NCI-H2029 treated with DMSO at 0.1 percent for 48 hours (cell line): ENCODE results near the gene MYO1B.

Experiments
- DNase-seq: peaks from one replicate; lab custom pipeline; 2025; lab: John Stamatoyannopoulos, UW

MYO1B gene

DNA sequence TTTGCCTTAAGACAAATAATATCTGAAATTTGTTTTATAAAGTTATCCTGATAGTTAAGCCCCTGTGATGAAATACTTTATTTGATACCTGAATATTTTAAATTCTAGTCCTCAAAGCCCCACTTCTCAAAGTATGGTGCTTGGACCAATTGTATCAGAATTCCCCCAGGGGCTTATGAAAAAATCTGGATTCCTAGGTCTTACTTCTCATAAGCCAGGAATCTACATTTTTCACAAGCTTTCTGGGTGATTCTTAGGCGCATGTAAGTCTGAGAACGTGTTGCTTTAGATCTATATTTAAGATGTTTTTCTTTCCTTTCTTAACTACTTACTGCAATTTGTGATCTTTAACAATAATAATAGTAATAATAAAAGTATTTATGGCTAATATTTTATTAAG, 53.1 kb downstream of the MYO1B start:
- no peak for DNase-seq

DNA sequence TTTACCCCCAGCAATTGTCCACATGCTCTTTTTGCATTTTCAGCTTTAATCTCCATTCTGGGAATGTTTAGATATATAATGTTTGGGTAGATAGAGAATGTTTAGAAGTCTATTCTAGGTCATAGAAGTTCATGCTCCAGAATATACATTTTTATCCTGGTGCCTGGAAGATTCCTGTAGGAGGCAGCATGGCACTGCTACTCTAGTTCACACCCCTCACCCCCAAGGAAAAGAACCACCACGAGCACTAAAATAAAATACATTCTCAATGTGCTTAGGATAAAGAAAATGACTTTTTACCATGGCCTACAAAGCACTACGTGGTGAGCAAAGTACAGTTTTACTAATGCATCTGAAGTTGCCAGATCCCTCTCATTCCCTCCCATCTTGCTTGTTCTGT, 53.8 kb downstream of the MYO1B start:
- no peak for DNase-seq

DNA sequence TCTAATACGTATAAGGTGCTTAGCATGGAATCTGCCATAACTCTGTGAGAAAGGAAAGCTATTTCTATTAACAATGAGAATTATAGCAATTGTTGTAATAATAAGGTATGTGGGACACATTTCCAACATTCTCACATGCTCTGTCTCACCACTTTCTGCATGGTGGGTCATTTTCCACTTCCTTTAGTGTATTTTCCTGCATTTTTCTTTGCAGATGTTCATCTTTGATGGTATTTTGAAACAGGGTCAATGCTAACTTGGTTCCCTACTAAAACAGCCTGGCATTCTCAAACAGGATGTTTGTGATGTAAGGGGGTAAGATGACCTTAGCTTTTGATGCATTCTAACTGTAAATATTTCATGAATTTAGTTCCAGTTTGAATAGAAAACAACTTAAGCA, 54.7 kb downstream of the MYO1B start:
- DNase-seq: no peak

DNA sequence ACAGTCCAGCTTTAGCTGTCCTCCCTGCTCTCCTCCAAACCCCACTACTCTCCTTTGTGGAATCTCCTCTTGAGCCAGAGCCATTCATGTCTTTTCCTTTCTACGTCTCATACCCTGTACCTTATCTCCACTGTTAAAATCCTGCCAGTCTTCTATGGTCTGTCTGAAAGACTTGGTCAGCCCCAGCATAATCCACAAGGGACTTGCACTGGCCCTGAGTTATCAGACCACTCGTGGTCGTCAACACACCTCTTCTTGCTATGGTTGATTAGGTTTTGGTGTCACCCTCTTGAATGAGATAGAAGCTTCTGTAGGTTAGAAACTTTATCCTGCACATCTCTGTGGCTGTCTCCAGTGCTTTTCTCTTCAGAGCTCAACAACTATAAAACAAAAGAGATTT, 56.8 kb downstream of the MYO1B start:
- DNase-seq: no peak

DNA sequence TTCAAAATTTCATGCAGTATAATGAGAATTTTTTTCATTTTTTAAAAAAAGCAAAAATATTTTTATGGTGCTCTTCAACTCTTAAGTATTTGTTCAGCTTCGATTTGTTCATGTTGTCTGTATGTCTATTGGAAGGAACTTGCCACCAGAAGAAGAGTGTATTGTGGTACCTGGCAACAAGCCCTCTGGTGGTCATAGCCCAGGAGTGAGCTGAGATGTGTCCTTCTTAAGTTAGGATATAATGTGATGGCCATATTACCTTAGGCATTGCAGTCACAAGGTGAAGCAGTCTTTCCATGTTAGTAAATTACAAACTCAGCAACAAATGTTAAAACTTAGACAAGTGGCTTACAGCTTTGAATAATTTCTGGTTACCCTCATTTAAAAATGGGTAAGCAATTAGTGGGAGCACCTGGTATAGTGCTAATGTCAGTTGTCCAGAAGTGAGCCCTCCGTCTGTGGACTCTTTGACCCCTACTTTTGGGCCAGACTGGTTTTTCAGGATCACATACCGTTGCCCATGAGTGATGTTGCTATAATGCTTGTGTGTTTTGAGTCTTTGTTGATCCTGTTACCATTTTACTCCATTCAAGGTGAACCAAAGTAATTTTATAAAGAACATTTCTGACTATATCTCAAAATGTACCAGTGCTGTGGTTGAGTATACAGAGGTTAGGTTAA, 57.4 kb downstream of the MYO1B start:
- peak; percentile 25 for DNase-seq

DNA sequence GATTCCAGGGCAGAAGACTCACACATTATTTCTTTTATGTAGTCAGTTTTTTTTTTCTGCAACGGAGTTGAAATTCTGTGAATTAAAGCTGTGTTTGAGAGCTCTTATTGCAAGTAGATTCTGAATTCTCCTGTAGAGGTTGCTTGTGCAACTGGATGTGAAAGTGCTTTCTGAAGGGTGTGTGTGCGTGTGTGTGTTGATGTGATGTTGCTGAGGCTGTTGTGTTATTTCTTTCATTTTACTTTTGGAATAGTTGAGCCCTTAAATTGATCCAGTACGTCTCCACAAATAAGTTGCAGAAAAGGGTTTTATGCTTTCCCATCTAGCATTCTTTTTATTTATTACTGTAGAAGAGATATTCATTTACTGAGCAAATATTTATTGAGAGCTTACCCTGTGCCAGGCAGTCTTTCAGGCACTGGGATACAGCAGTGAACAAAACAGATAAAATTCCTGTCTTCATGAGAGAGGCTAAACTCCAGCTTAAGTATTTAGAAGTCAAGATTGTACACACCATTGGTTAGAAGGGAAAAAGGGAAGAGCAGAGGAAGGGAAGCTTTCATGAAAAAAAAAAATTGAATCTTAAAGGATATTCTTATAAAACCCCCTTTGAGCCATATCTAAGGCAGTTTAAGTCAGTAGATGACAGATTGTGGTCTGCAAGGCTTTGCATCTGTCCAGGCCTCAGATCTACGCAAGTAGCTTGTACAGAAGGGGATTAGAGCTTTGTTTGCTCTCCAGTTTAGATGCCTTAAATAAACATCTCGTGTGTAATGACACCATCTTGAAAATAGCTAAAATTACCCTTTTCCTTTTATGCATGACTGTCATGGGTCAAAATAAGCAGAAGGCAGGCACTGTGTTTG, 58.2 kb downstream of the MYO1B start:
- peak; percentile 70 for DNase-seq

DNA sequence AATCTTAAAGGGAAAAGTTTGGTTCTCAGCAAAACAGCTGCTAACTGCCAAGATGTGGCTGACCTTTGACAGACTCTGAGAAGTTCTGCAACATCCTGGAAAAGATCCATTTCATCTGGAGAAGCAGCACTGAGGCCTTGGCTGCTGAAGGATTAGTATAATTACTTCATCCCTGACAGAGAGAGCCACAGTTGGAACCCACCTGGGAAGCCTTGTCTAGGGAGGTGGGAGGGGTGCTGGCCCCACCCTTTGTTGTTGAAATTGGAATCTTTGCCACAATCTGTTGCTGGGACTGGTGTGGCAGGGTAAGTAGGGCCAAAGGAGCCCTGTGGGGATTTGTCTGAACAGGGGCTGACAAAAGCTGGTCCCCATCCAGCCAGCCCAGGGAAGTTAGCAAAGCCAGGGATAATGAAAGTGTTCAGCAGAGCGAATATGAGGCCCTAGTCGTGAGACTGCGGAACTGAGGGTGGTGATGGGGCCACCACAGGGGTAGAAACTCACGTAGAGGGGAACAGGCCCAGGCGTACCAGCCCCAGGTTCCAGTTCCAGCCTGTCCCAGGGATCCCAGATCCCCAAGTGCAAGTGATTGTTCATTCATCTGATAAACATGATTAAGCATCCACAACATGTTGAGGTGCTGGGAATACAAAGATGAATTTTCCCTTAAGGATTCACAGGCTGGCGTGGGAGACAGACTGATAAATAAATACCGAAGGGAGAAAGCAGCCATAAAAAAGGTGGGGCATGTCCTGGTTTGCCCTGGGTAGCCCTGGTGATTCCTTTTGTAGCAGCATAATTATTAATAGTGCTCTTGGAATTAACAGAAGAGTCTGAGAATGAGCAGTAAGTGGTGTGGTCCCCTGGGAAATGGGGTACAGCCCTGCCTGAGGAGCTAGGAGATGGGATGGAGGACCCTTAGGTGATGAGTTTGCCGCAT, 60.0 kb downstream of the MYO1B start:
- DNase-seq: no peak

DNA sequence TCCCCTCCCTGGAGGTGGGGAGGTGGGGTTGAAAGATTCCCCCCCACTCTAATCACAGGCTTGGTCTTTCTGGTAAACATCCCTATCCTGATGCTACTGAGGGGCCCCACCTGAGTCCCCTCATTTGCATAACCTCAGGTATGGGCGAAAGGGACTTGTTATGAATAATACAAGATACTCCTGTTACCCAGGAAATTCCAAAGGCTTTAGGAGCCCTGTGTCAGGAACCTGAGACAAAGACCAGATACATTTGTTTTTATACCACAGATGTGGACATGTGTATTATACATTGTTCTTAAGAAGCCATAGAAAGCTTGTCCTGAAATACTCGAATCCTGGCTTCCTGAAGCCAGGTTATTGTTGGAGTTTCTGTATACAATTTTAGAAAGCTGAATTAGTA, 62.8 kb downstream of the MYO1B start:
- no peak for DNase-seq

DNA sequence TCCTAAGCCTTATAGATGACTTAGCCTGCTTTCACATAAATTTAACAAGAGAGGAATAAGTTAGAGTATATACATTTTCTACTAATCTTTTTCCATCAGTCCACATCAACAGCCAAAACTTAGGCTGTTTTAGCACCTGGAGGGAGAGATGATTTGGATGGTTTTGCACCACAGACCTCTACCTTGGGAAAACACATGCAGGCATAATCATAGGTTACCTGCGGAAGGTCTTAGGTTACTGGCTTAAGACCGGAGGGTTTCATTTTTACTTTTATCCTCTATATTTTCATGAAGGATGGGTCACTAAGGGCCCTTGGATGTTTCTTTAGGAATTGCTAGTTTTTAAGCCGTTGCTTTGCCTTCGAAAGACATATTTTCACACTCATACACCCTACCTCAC, 66.0 kb downstream of the MYO1B start:
- no peak for DNase-seq

DNA sequence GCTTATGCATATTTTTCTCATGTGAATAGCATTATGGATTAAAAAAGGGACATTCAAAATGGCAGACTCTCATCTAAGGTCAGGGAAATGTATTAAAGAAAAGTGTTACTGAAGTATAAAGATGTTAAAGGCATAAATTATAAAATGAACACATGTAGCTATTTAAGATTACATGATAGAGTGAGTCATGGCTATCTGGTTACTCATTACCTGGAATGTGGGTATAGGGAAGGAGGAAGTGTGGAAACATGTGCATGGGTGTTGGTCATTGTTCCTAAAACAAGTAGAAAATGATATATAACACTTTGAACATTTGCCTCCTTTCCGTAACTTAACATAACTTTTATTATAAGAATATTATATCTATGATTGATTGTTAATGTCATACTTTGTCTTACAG, 66.4 kb downstream of the MYO1B start:
- DNase-seq: no peak

DNA sequence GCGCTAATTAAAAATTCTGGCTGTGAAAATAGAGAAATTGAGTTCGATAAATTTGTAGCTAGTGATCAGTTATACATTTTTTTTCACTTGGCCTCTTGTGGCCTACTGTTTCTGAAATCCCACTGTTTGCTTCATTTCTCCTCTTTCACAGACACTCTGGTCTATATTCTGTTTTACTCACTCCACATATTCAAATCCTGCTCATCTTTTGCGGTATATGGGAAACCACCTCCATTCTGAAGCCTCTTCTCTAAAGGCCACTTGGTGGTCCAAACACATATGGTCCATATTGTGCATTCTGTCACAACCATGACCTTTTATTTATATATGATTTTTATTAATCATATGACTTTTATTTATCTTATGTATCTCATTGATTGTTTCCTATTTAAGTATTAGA, 67.0 kb downstream of the MYO1B start:
- no peak for DNase-seq

DNA sequence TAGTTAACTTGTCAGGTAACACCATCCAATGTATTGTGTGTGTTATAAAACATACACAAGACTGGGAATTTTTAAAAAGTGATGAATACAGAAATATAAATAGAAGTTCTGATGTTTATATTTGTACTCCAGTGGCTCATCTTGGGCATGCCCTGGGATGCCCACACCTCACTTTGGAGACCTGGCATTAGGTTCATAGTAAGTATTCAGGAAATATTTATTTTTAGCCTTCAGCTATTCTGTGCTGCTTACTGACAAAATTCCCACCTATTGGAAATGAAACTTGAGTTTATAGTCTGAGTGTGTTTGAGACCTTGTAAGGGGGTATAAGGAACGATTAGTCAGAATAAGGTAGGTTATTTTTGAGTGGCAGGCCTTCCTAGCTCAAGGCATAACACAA, 67.5 kb downstream of the MYO1B start:
- no peak for DNase-seq

DNA sequence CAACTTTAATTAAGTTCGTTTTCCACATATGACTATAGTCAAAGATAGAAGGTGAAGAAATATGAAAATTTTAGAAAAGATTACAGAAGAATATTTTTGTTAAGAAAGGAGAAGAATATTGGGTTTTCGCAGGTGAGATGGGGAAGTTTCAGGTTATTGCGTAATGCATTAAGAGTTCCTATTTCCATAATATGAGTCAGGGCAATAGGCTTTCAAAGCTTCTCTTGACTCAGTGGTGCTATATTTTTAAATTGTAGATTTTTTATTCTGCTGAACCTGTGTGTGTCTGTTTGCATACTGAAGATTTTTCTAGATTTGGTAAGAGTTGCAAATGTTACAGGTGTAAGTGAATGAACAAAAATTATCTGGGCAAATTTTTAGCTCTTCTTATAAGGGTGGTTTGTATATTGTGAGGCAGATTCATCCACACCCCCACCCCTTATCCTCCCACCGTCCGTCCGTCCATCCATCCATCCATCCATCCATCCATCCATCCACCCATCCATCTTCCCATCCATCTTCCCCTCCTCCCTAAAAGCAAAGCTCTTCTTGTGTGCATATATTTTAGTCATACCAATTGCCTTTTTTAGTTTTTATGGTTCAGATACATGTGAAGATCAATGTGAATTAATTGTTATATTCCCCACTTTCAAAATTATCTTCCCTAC, 69.6 kb downstream of the MYO1B start:
- DNase-seq: no peak

DNA sequence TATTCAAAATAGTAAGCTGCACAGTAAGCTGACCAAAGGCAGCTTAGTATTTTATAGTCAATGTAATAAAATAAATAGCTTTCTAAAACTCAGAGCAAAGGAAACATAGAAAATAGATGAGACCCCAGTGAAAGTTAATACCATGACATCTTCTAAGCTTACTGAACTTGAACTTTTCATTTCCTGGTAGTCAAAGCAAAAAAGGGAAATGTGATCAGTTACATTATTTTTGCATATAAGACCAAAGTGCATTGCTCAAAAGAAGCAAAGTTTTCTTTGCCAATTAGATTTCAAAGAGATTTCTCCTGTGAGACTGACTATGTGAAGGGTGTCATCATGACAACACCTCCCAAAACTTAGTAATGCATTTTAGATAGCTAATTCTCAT, 70.2 kb downstream of the MYO1B start:
- no peak for DNase-seq

DNA sequence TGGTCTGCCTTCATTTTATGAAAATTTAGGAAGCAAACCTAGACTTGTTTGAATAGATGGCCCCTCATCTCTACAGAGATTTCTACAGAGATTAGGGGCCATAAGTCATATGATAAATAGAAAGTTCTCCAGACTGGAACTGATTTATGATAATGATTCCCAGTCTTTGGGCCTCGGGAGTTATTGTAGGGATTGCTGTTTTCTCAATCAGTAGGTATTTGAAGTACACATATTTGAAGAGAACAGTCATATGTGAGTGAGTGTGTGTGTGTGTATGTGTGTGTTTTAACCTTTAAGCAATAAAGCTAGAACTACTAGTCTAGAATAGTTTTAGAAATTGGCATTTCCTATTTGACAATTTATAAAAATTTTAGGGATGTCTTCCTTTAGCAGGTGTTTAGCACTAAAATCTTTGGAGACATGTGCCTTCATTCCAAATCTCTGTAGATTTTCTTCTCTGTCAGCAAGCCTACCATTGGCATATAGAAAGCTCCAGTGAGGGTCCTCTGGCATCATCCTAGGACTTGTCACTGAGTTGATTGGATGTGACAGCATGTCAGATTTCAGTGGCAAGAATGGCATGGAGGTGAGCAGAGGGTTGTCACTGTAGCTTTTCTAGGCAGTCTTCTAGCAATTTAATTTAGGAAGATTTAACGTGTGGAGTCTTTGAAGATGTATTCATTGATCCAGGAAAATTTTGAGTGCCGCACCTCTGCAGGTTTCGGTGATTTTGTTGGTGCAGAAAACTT, 71.2 kb downstream of the MYO1B start:
- no peak for DNase-seq

DNA sequence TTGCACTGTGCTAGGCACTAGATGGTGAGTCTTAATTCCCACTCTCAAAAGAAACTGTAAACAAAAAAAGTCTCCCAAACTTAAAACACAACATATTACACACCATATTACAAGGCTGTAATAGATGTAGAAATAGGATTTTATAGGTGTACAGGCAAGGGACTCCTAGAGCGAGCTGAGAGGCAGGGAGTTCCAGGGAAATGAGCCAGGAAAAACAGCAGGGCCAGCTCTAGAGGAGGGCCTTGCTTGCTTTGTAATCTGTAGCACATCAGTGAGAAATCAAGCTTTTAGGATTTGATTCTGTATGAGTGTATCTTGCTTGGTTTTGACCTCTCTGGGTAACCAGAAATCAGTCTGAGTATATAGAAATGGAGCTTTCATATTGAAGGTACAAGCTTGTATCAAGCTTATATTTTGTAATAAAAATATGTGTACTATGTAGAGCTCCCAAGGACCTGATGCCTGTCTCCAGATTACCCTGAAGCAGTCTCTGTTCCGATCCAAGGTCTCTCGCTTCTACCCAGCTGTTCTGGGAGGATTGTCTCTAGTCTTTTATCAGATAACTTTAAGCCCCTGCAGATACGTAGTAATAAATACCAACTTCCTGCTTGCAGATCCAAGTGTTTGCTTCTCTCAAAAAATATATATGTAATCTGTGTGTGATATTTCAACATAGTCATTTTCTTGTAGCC, 73.0 kb downstream of the MYO1B start:
- DNase-seq: no peak

DNA sequence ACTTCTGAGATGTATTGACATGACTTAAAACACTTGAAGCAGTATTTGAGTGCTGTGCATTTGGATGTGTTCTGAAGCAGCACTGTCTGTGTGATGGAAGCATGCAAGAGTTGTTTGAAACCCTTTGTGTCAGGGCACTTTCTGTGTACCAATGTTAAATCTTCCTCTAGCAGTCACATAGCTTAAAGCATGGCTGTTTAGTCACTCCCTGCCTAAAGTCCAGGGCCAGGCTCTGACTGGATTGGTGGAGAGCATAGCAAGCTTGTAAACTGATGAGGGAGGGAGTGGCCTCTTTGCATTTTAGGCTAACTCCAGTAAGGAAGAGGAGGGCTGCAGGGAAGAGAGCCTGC, 73.5 kb downstream of the MYO1B start:
- no peak for DNase-seq

DNA sequence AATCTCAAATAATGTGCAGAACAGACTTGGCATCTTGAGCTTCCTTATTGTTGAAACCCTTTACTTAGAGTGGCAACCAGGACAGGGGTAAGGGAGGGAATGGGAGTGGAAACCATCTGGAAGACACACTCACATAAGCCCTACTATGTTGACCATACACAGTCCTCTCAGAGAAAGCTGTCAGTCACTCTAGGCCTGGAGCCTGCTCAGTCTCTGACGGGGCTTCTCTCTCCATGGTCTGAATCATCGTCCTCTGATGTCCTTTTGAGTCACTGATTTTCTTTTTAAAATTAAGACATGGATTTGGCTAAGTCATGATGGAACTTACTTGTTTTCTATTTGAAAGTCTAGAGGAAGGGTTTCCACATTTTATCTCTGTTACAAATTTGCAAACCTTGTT, 74.0 kb downstream of the MYO1B start:
- DNase-seq: no peak

DNA sequence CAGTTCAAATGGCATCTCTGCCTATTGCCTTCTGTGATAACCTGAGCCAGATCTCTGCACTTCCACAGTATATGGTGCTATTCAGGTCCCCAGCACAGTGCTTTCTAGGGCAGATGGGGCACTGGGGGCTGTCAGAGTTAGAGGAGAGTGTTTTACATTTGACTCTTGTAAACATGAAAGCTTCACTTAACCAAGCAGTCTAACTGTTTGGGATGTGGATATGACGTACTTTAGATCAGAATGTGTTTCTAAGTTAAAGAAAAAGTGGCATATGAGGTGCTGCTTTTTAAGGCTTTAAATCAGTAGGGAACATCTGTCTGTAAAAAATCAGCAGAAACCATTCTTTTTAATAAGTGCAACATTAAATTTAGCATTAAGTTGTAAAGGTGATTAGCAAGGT, 75.7 kb downstream of the MYO1B start:
- no peak for DNase-seq

DNA sequence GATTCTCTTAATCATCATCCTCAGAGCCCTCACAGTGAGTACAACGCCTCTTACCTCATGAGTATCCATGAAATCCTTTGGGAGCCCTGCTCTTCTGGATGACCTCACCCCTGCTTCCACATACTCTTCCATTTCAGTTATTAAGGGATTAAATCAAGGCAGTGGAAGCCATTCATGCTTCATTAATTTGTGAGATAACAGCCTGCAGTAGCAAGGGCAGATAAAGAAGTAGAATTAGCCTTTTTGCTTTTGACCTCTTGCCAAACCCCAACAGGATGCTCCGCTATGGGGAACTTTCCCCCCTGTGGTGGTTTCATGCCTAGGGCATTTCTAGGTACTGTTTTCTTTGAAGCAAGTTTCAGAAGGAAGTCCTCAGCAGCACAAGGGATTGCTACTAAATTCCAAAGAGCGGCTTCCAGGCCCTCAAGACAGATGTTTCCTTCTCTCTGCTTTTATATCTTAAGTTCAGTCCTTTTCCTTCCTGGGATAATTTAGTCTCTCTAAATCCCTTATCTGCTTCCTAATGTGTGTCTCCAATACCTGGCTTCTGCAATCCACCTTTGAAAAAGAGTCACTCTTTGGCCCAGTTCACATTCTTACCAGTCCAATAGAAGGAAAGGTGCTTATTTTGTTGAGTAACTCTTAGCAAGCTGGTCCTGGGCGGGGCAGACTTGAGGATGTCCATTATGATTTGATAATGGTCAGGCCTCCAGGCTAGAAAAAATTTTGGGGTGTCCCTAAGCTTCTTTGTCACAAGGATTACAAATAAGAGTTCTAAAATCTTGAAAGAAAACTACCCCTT, 76.9 kb downstream of the MYO1B start:
- no peak for DNase-seq
